Astrocyte of the spinal cord (primary cell): ENCODE data around the gene FAM234A.

ENCODE experiments used
- DNase-seq: peaks from one replicate; pipeline ENCODE4 v3.0.0; 2011; ENCODE audit warnings: low read depth, low spot score
- H3K4me3 ChIP-seq: 2 replicates; pipeline ENCODE4 v1.5.1; 2011; ENCODE audit warnings: low read depth, mild to moderate bottlenecking, low read length, moderate library complexity
- CTCF ChIP-seq: IDR thresholded peaks from 2 replicates; pipeline ENCODE4 v1.5.1; 2012; ENCODE audit warnings: low read depth, mild to moderate bottlenecking, low read length, inconsistent platforms
- in situ Hi-C: cut with HindIII; loops from 2 replicates; pipeline ENCODE4 v1.10.0; 2017; ENCODE audit warnings: low sequenced_read_pairs

Gene FAM234A

GRCh38 chr16:280991-281659 lies 46.5 kb downstream of the FAM234A start:
- in situ Hi-C loops, result no loop called here
- no peak for TF ChIP-seq CTCF
- peak overlapping the region; percentile 5 for H3K4me3 ChIP-seq
- DNase-seq, result no peak

DNA sequence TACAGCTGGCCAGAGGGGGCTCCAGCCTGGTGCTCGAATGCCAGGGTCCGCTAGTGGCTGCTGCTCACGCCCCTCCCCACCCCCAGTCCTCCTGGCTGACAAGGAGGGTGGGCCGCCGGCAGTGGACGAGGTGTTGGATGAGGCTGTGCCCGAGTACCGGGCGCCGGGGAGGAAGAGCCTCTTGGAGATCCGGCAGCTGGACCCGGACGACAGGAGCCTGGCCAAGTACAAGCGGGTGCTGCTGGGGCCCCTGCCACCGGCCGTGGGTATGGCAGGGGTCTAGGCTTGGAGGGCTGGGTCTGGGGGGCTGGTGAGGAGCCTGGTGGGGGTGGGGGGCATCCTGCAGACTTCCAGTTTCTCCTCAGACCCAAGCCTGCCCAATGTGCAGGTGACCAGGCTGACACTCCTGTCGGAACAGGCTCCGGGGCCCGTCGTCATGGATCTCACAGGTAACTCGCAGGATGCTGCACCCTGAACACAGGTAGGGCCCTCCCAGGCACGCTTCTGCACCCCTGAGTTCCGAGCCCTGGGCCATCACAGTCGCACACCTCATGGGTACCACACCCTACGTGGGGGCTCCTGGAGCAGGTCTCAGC lies 47.1 kb downstream of the FAM234A start:
- no peak for TF ChIP-seq CTCF
- in situ Hi-C loops, result no loop called here
- H3K4me3 ChIP-seq, result no peak overlapping the region
- DNase-seq, result no peak

- no peak for TF ChIP-seq CTCF
- DNase-seq, result no peak
- no peak overlapping the region for H3K4me3 ChIP-seq
- in situ Hi-C loops, result no loop called here
Measured at GRCh38 chr16:282491-282890, 47.9 kb downstream of the FAM234A start.

- H3K4me3 ChIP-seq, result no peak within 1 kb of the TSS
- DNase-seq, result no peak
- no peak for TF ChIP-seq CTCF
- in situ Hi-C loops, result no loop called here
Measured at GRCh38 chr16:283033-283805, 48.6 kb downstream of the FAM234A start, which contains the start of gene PDIA2. PDIA2 (plus strand) TSS chr16:283164; CDS start chr16:283170, 6 bp downstream.

- TF ChIP-seq CTCF, result no peak
- H3K4me3 ChIP-seq, result no peak overlapping the region
- no peak for DNase-seq
- in situ Hi-C loops, result no loop called here
Measured at GRCh38 chr16:284204-285120, 49.8 kb downstream of the FAM234A start.
